BE2C (cell line): ENCODE data around the gene NOVA1.

Source experiments
- DNase-seq: peaks from one replicate; pipeline ENCODE4 v3.0.0-alpha.2; 2020
- H3K27me3 ChIP-seq: fragments of 250-450 bp; sonication (Bioruptor Pico); 2 replicates; pipeline ENCODE4 v1.5.1; 2020; ENCODE audit warnings: mild to moderate bottlenecking
- H3K36me3 ChIP-seq: fragments of 250-450 bp; sonication (Bioruptor Pico); 2 replicates; pipeline ENCODE4 v1.5.1; 2020; ENCODE audit warnings: mild to moderate bottlenecking
- H3K4me1 ChIP-seq: fragments of 250-450 bp; sonication (Bioruptor Pico); 2 replicates; pipeline ENCODE4 v1.5.1; 2020
- H3K4me3 ChIP-seq: 2 replicates; pipeline ENCODE4 v1.5.1; 2011; ENCODE audit warnings: low read depth, low read length
- H3K9me3 ChIP-seq: fragments of 250-450 bp; sonication (Bioruptor Pico); 2 replicates; pipeline ENCODE4 v1.5.1; 2020
- TF ChIP-seq, protein P1 (sequence below): IDR thresholded peaks from 2 replicates; pipeline ENCODE4 v1.5.1; 2012; ENCODE audit warnings: mild to moderate bottlenecking, low read depth, low read length

Gene NOVA1

DNA sequence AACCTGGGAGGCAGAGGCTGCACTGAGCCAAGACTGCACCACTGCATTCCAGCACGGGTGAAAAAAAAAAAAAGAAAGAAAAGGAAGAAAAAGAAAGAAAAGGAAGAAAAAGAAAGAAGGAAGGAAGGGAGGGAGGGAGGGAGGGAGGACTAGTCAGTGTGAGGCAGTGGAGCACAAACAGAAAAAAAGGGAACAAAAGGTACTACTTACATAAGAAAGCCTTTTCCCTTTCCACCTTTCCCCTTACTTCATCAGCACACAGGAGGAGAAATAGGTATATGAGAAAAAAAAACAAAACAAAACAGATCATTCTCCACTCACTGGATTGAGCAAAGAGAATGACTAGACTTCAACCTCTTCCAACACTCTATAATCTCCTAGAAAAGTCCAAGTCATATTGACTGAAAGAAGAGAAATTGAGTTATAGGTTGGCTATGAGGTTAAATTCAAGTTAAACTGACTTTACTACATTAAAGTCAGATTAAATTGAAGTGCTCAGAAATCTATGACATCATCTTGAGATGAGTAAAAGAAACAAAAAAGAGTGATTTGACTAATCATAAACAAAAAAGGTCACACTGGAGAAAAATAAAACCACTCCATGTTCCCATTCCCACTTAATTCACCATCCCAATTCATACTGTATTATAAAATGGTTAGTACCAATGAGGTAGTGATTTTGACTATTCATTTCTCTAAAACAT is 43.6 kb downstream of the NOVA1 start:
- Histone ChIP-seq H3K4me1 (no peaks in the 10 kb centered on the region), H3K27me3 (no peaks in the 10 kb centered on the region), H3K4me3 (no peak overlapping the region), H3K36me3 (no peaks in the 10 kb centered on the region), H3K9me3 (no peaks in the 10 kb centered on the region)
- TF ChIP-seq, protein P1, sequence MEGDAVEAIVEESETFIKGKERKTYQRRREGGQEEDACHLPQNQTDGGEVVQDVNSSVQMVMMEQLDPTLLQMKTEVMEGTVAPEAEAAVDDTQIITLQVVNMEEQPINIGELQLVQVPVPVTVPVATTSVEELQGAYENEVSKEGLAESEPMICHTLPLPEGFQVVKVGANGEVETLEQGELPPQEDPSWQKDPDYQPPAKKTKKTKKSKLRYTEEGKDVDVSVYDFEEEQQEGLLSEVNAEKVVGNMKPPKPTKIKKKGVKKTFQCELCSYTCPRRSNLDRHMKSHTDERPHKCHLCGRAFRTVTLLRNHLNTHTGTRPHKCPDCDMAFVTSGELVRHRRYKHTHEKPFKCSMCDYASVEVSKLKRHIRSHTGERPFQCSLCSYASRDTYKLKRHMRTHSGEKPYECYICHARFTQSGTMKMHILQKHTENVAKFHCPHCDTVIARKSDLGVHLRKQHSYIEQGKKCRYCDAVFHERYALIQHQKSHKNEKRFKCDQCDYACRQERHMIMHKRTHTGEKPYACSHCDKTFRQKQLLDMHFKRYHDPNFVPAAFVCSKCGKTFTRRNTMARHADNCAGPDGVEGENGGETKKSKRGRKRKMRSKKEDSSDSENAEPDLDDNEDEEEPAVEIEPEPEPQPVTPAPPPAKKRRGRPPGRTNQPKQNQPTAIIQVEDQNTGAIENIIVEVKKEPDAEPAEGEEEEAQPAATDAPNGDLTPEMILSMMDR, result no peak
- no peak for DNase-seq

DNA sequence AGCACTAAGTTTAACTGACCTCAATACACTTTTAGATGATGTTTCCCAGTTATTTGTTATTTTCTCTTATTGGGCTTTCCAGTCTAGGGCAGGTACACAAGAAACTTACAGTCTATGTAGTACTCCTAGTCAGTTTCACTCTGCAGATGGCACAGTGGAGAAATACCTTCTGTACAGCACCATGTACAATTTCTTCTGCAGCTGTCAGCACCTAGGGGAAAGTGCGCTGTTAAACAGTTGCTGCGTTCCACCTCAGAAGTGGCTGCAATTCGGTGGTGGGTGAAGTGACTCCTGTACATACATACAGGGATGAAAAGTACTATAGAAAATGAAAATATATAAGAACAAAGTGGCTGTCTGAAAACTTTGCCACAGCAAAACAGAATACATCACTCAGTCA is 48.3 kb downstream of the NOVA1 start:
- TF ChIP-seq, protein P1, result no peak
- no peak for DNase-seq
- H3K27me3 ChIP-seq, result no peaks in the 10 kb centered on the region
- H3K36me3 ChIP-seq, result no peaks in the 10 kb centered on the region
- H3K9me3 ChIP-seq, result no peaks in the 10 kb centered on the region
- H3K4me3 ChIP-seq, result no peak overlapping the region
- no peaks in the 10 kb centered on the region for H3K4me1 ChIP-seq

DNA sequence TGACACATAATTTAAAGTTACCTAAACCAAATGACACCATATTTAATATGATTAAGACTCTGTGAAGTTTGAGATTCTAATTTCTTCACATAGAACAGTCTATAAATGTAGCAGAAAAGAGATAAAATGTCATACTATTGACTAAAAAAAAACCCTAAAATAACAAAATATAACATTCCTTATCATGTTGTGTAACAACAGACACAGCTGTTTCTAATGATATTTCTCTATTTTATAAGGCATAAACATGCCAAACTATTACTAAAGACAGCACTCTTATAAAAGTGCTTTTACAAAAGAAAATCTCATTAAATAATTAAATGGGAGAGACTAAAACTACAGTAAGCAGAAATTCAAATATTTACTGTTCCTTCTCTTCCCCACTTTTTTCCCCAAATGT is 49.4 kb downstream of the NOVA1 start:
- Histone ChIP-seq H3K4me1 (no peaks in the 10 kb centered on the region), H3K36me3 (no peaks in the 10 kb centered on the region), H3K9me3 (no peaks in the 10 kb centered on the region), H3K27me3 (no peaks in the 10 kb centered on the region), H3K4me3 (no peak overlapping the region)
- TF ChIP-seq, protein P1, result no peak
- no peak for DNase-seq

DNA sequence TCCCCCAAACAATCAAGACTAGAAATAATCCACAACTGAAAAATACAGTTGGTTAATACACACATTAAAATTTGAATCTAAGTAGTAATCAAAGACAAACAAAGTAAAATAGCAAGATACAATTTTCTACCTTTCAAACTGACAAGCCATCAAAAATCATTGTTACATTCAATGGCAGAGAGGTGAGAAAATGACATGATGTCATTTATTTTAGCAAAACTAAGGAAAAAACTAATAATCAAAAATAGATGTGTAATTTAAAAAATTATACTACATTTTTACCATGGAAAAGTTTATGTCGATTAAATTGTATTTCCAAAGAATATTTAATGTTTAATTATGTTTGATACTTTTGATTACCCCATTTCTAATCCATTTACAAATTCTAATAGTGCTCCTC is 59.7 kb downstream of the NOVA1 start:
- Histone ChIP-seq H3K9me3 (no peaks in the 10 kb centered on the region), H3K4me1 (no peaks in the 10 kb centered on the region), H3K27me3 (no peaks in the 10 kb centered on the region), H3K36me3 (no peaks in the 10 kb centered on the region), H3K4me3 (no peak overlapping the region)
- TF ChIP-seq, protein P1, result no peak
- DNase-seq, result no peak

DNA sequence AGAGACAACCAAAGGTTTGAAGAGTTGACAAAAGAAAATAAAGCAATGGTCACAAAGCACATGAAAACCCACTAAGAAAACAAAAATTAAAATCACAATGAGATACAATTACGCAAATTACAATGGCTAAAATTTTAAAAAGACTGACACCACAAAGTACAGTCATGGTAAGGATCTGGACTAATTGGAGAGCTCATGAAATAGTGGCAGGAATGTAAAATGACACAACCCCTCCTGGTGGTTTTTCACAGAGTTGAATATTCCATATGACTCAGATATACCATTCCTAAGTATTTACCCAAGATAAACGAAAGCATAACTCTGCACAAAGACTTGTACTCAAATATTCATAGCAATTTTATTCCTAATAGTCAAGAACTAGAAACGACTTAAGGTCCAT is 65.9 kb downstream of the NOVA1 start:
- no peak overlapping the region for H3K4me3 ChIP-seq
- no peaks in the 10 kb centered on the region for H3K9me3 ChIP-seq
- no peaks in the 10 kb centered on the region for H3K36me3 ChIP-seq
- H3K4me1 ChIP-seq, result no peaks in the 10 kb centered on the region
- TF ChIP-seq, protein P1, result no peak
- no peak for DNase-seq
- no peaks in the 10 kb centered on the region for H3K27me3 ChIP-seq

DNA sequence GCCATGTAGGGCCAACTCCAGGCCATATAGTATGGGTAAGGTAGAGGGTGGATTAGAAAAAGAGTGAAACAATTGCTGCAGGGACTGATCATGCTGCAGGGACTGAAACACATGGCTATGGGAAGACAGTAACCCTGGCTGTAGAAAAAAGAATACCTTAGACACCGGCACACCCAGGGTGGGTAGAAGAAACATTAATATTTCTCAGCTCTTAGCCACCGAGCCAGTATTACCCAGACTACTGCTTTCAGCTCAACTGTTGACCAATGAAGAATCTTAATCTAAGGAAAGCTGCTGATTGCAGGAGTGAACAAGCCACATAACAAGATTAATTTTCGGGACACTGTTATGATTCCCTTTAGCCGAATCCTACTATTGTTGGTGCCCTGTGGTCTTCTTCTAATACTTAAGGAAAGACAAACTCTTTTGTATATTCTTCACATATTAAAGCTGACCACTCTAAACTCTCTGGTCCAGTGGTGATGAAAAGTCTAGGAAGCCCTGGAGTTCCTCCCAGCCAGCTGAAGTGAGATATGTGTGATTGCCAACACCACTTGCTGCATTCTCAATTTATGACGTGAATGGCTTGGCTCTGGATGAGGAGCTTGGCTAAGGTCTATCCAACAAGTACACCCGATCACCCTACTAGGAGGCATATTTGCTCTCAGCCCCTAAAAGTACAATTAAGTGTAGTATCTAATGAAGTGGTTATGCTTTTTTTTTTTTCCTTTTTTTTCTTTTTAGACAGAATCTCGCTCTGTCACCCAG is 69.2 kb downstream of the NOVA1 start:
- H3K36me3 ChIP-seq, result no peaks in the 10 kb centered on the region
- no peaks in the 10 kb centered on the region for H3K27me3 ChIP-seq
- TF ChIP-seq, protein P1, result no peak
- no peak overlapping the region for H3K4me3 ChIP-seq
- no peak for DNase-seq
- no peaks in the 10 kb centered on the region for H3K9me3 ChIP-seq
- no peaks in the 10 kb centered on the region for H3K4me1 ChIP-seq
